HG03066 (cell line): Measurements from ENCODE around the gene HES5.

ENCODE experiments used
- ATAC-seq: cut with Tn5 transposase; IDR thresholded peaks from one replicate; pipeline ENCODE4 v1.9.1; 2021; ENCODE audit warnings: low read depth; ENCODE audit not compliant: unreplicated experiment

The HES5 gene

DNA sequence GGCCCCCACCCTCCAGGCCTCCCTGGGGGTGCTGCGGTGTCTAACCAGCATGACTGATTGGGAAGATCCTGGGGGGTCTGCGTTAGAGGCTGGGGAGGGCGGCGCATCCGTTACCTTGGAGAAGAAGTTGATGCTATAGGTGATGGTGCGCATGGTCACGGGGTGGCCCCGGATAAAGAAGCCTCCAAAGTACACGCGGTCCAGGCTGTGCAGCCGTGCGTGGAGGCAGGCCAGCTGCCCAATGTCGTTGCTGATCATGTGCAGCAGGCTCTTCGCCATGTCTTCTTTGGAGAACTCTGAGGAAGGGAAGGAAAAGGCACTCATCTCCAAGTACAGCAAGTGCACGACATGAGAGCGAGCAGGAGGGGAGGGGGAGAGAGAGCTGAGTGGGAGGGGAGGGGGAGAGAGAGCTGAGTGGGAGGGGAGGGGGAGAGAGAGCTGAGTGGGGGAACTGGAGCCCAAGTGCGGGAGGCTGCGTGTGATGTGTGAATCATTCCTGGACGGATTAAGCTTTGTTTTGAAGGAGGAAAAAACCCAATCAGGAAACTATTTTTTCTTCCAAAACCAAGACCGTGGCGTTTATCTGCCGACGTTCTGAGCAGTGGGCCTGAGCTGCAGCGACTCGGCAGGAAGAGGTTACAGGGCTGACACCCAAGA is 10.9 kb downstream of the HES5 start:
- ATAC-seq, result no peak

DNA sequence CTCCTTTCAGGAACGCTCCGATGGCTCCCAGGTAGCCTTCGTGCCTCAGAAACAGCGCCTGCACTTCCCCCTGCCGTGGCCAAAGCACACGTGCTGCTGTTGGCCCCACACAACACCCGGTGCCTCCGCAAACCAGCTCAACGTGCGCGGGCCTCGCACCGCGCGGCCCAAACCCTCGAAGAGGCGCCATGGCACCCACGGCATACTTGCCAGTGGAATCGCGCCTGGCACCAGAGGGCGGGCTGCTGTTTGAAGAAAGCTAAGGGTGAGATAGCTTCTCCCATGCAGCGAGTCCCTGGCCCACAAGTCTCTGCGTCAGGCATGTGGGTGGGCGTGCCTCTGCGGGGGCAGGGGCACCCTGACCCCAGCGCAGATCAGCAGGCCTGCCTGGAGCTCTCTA is 11.5 kb downstream of the HES5 start:
- no peak for ATAC-seq

DNA sequence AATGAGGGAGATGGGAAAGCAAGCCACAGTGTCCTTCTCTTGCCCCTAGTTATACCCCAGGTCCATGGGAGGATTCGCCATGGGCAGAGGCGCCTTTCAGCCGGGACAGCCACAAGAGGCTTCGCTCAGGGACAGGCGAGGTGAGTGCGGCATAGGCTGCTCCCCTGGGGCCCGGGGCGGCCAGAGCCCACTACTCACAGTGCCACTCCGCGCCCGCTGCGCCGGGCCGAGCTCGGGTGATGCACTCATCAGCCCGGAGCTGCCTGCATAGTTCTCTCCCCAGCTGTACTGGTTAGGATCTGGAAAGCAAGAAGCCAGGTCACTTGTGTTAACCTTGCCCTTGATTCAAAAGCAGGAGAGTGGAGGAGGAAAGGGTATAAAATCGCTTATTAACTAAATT is 12.1 kb downstream of the HES5 start:
- no peak for ATAC-seq

DNA sequence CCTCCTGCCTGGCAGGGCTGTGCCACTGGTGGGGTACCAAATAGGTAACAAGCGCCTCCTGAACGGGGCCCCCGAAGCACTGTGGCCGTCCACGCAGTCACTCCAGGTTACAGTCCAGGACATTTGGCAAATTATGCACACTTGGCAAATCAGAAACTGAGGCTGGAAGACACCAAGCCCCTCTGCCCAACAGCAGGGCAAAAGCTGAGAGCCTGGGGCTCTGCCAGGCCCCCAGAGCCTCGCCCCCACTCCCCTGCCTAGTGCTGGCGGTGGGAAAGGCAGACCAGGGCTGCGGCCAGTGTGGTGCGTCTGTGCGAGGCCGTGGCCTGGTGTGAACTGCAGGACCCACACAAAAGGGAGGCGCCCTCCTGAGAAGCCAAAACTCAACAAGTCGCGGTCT is 13.1 kb downstream of the HES5 start:
- no peak for ATAC-seq

- ATAC-seq, result no peak
Observed at GRCh38 chr1:2516124-2516523, 13.9 kb downstream of the HES5 start.

DNA sequence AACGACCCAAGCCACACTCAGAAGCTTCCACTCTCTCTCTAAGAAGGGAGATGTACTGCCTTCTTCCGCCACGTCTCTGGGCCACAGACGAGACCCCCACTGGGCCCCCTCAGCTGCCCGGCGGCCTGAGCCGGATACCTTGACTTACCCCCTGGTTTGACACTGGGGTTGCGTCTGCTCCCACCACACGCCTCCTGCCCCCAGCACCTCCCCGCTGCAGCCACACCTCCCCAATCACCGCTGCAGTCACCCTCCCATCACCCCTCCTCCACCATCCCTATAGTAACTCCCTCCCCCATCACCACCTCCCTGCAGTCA is 14.3 kb downstream of the HES5 start:
- ATAC-seq, result no peak

DNA sequence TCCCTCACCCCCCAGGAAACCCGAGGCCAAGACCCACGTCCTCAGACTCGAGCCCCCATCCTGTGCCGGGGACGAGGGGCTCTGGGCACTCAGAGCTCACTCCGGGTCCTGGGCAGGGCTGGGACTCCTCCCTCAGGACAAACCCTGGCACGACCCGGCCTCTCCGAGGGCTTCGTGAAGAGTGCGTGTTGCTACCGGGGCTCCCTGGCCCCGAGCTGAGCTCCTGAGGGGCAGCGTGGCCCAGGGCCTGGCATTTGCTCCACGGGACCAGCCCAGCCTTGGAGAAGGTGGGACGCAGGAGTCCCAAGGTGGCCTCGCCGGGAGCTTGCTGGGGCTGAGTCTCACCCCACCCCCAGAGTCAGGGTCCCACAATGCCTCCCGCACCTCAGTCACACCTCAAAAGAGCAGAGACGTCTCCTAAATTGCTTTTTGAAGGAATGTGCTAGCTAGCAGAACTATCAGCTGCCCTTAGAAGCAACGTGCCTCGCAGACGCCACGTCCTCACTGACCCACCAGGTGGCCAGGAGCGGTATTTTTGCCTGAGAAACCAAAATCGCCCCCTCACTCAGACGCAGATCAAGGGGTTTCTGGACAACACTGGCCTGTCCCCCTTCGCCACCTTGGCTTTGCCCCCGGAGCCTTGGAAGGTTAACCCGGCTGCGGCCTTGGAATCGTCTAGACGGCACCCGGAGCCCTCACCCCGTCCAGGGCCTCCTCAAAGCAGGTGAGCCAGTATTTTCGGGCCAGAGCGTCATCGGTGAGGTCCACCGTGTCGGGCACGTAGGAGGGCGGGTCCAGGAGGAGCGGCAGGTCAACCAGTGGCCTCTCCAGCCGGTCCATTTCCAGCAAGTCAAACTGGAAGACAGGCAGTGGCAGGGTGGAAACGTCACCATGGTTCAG is 14.9 kb downstream of the HES5 start:
- ATAC-seq, result no peak

DNA sequence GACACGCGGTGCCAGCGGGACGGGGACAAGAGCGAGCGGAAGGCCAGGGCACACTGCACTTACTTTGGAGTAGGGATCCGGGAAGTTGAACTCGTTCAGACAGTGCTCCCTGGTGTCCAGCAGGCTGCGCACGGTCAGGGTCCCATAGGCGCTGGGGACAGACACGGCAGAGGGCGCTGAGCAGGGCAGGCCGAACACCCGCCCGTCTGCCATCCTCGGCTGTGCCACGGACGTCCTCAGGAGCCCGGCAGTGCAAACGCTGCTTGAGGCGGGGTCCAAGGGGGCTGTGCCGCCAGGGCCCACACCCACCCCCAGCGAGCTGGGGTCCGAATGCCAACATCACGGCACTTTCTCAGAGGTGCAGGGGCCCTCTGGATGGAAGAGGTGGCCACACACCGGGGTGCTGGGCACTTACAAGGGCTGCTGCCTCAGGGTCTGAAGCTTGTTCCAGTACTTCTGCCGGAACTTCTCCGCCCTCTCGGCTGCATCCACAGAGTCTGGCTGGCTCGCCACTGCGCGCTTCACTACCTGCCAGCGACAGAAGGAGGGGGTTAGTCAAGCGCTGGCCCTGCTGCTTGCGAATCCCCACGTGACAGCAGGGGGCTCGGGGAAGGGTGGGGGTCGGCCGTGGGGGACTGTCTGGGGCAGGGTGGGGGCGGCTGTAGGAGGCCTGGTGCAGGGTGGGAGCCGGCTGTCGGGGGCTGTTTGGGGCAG is 16.0 kb downstream of the HES5 start:
- no peak for ATAC-seq

DNA sequence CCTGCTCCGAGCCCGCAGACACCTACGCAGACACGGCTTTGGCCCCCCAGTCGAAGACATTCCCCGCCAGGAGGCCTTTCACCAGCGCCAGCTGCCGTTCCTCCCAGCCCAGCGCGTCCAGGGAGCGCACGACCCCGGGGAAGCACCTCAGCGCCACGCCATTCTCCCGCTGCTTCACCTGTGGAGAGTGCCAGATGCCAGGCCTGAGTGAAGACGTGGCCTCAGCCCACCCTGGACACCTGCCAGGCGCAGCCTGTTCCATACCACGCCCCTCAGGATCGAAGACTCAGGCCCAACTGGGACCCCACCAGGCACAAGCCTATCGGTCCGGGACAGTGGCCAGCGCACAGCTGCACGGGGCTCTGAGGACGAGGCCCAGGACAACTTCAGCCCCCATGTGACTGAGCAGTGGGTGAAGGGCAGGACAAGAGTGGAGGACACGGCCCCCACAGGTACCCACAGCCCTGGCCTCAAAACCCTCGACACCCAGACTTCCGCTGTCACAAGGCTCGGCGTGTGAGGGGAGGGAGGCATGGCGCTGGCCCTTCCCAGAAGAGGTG is 17.1 kb downstream of the HES5 start:
- ATAC-seq, result no peak

DNA sequence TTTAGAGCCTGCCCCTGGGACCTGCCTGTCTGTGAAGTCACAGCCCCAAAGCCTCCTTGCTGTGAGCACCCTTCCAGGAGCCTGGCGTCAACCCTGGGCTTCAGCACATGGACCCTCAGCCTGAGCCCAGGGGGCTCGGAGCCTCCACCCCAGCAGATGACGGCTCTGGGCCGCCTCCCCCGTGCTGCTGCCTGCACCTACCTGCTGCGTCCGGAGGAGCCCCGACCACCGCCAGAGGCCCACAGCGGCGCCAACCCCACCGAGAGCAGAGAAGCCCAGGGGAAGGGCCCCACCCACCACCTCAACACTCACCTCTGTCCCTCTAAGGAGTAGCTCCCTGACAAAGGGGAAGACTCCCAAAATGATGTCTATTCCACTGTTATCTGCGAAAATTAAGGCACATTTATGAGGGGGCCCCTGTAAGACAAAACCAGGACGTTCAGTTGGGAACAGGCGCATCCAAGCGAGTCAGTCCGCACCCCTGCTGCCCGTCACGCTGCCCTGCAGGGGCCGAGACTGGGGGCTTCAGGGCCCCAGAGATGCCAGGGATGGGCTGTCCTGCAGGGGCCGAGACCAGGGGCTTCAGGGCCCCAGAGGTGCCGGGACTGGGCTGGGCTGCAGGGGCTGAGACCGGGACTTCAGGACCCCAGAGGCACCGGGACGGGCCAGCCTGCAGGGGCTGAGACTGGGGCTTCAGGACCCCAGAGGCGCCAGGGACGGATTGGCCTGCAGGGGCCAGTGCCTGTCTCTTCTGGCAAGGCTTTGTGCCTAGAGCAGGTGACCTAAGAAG is 19.5 kb downstream of the HES5 start:
- ATAC-seq, result no peak

DNA sequence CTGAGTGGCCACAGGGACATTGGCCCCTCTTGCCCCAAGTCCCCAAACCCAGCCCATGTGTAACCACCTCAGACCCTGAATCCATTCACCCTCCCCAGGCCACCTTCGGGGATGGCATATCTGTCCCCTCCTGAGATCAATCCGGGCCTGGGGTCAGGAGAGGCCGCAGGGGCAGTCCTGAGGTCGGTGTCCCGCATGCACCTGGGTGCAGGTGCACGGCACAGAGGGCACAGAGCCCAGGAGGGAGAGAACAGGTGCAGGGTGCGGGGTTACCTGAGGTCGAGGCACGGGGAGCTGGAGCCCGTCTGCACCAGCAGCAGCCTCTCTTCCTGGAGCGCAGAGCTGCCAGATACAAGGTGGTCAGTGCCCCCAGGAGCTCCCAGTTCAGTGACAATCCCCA is 20.5 kb downstream of the HES5 start:
- ATAC-seq, result no peak

GRCh38 chr1:2508751-2509150 is 21.3 kb downstream of the HES5 start:
- no peak for ATAC-seq

DNA sequence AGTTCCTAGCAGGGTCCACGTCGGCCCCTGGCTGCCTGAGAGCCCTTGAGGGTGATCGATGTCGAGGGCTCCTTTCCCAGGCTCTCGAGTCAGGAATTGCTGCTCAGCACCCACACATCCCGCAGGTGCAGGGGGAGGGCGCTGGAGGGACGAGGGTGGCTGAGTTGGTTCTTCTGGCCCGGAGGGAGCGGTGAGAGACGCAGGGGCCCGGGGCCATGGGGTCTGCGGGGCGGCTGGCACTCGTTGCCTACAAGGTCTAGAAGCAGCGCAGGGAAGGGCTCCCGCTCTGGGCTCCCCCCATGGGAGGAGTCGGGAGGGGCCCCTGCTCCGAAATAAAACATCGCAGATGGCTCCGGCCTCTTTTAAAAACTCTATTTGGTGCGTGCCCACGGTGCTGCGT is 21.9 kb downstream of the HES5 start:
- ATAC-seq, result no peak

DNA sequence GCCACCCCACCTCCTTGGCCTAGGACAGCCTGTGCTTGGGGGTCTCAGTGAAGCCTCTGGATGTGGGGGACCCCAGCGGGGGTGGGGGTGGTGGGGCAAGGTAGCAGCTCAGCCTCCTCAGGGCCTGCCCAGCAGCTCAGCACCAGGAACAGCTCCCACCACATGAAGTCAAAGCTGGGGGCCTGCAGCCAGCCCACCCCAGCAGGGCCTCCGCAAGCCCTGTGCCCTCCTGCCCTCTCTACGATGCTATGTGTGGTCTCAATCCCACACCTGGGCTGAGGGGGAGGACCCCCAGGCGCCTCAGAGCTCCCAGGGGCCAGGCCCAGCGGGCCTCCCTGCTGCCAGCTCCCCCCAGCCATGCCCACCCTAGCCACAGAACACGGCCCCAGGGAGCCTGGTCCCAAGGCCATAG is 22.3 kb downstream of the HES5 start:
- ATAC-seq, result no peak

GRCh38 chr1:2506901-2507565 is 23.0 kb downstream of the HES5 start:
- ATAC-seq, result no peak

- no peak for ATAC-seq
Observed at GRCh38 chr1:2506007-2506860, 23.8 kb downstream of the HES5 start.

DNA sequence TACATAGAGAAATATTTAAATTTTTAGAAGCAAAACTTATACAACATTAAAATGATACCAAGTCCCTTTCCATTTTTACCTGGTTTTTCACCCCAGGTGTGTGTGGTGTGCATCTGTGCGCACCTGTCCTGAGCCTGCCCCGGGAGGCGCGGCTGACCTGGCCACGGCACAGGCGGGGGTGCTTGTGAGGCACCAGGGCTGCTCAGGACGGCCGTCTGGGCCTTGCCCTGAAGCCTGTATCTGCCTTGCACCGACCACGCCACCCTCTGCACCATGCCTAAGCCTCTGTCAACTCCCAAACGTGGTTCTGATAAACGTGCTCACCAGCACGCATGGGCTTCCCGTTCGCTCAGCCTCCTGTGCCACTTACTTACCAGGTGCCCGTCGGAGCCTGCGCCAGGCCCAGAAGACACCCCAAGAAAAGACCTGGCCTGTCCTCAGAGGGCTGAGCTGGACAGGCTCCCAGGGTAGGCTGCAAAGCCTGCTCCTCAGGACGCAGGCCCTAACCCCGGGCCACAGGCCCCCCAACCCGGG is 24.5 kb downstream of the HES5 start:
- ATAC-seq, result no peak

DNA sequence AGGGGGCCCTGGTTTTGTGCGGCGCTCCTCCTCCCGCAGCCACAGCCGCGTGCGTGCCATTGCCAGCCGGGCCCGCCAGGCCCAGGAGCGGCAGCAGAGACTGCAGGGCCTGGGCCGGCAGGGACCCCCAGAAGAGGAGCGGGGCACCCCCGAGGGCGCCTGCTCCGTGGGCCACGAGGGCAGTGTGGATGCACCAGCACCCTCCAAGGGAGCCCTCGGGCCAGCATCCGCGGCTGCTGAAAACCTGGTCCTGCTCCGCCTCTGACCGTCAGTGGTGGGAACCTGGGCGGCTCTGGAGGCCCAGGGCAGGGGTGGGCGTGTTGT is 25.2 kb downstream of the HES5 start:
- ATAC-seq, result no peak
